Activated T-cell treated with anti-CD3 and anti-CD28 coated beads, Interleukin-2, amount 50 U/mL, for 24 hours (primary cell): ENCODE results near the gene NPAS1.
"Not testable (repeated sequence)": the region's sequence is repeated elsewhere in the genome, so short reads cannot be mapped to it uniquely, and the experiment has no call there.

Experiments
- DNase-seq: peaks from one replicate; pipeline ENCODE4 v3.0.0-alpha.2; 2020
- H3K27ac Mint-ChIP-seq: 2 replicates; pipeline ENCODE4 v1.8.0; 2020; ENCODE audit warnings: mild to moderate bottlenecking, mixed read lengths
- H3K27me3 Mint-ChIP-seq: 2 replicates; pipeline ENCODE4 v1.8.0; 2020; ENCODE audit warnings: mixed read lengths
- H3K36me3 Mint-ChIP-seq: 2 replicates; pipeline ENCODE4 v1.8.0; 2020; ENCODE audit warnings: low read depth, mixed read lengths
- H3K4me1 Mint-ChIP-seq: 2 replicates; pipeline ENCODE4 v1.8.0; 2020; ENCODE audit warnings: low read depth, mixed read lengths
- H3K4me3 Mint-ChIP-seq: 2 replicates; pipeline ENCODE4 v1.8.0; 2020; ENCODE audit warnings: mild to moderate bottlenecking, moderate library complexity, mixed read lengths
- H3K9me3 Mint-ChIP-seq: 2 replicates; pipeline ENCODE4 v1.8.0; 2020; ENCODE audit warnings: mixed read lengths

NPAS1 gene

GRCh38 chr19:47044946-47045866 is 25.6 kb downstream of the NPAS1 start:
- no peak for DNase-seq
- Mint-ChIP-seq H3K9me3 (no peaks in the 10 kb centered on the region), H3K27ac (no peak overlapping the region), H3K36me3 (peaks cover 7% of the 10 kb centered on the region), H3K27me3 (no peaks in the 10 kb centered on the region), H3K4me1 (peaks cover 18% of the 10 kb centered on the region), H3K4me3 (no peak overlapping the region)

DNA sequence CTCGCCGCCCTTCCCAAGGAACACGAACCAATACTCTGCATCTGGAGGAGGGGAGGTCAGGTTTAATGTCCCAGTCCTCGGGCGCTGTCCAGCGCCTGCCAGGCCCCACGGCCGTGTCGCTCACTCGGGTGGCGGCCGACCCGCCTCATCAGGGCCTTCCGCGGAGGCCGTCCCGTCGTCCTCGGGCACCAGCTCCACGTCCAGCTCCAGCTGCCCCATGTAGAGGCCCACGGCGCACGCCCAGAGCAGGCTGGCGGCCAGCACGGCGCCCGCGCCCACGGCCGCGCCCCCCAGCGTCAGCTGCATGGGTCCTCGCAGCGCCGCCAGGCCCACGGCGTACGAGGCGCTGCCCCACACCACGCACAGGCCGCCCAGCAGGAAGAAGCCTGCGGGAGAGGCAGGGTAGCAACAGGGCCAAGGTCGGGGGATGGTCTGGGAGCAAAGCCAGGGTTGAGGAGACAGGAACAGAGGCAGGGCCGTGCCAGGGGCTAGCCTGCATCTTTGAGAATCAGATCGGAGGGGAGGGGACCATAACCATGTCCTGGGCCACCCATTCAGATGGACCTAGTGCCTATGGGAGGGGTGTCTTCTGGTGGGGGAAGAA is 26.3 kb downstream of the NPAS1 start:
- H3K27ac Mint-ChIP-seq: no peak overlapping the region
- H3K9me3 Mint-ChIP-seq: no peaks in the 10 kb centered on the region
- no peak overlapping the region for H3K4me3 Mint-ChIP-seq
- no peaks in the 10 kb centered on the region for H3K27me3 Mint-ChIP-seq
- peaks cover 7% of the 10 kb centered on the region for H3K36me3 Mint-ChIP-seq
- H3K4me1 Mint-ChIP-seq: peaks cover 18% of the 10 kb centered on the region
- DNase-seq: no peak

DNA sequence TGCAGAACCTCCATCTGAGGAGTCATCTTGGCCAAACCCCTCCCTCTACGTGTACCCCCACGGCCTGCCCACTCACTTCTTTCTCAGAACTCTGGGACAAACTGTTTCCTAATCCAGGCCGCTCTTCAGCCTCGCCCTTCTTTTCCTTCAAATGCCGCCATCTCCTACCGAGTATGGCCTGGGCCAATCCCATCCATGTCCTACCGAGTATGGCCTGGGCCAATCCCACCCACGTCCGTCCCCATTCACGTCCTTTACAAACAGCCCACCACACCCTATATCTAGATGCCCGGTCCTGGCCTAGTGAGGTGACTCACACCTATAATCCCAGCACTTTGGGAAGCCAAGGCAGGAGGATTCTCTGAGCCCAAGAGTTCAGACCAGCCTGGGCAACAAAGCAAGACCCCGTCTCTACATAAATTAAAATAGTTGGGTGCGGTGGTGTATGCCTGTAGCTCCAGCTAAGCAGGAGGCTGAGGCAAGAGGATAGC is 27.7 kb downstream of the NPAS1 start:
- no peak for DNase-seq
- H3K27me3 Mint-ChIP-seq: no peaks in the 10 kb centered on the region
- H3K4me3 Mint-ChIP-seq: peak overlapping the region; percentile 89
- peaks cover 7% of the 10 kb centered on the region for H3K36me3 Mint-ChIP-seq
- peaks cover 18% of the 10 kb centered on the region for H3K4me1 Mint-ChIP-seq
- no peaks in the 10 kb centered on the region for H3K9me3 Mint-ChIP-seq
- H3K27ac Mint-ChIP-seq: peak overlapping the region; percentile 94

GRCh38 chr19:47047763-47048405 is 28.2 kb downstream of the NPAS1 start:
- peak overlapping the region; percentile 94 for H3K27ac Mint-ChIP-seq
- H3K36me3 Mint-ChIP-seq: peaks cover 7% of the 10 kb centered on the region
- peak; percentile 77 for DNase-seq
- H3K9me3 Mint-ChIP-seq: no peaks in the 10 kb centered on the region
- H3K4me1 Mint-ChIP-seq: peaks cover 18% of the 10 kb centered on the region
- peak overlapping the region; percentile 89 for H3K4me3 Mint-ChIP-seq
- no peaks in the 10 kb centered on the region for H3K27me3 Mint-ChIP-seq

DNA sequence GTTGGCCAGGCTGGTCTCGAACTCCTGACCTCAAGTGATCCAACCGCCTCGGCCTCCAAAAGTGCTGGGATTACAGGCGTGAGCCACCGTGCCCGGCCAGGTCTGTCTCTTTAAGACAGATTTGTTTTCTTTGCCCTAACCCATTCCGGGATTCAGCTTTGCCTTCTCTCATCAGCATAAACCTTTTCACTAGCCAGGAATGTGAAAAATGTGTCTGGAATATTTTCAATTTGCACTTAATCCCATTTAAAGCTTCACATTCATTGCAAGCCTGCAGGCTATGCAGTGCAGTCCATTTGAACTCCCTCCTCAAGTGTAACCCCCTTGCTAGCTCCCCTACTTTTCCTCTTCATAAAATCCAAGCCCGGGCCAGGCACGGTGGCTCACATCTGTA is 29.7 kb downstream of the NPAS1 start:
- H3K36me3 Mint-ChIP-seq: peaks cover 7% of the 10 kb centered on the region
- H3K9me3 Mint-ChIP-seq: no peaks in the 10 kb centered on the region
- no peaks in the 10 kb centered on the region for H3K27me3 Mint-ChIP-seq
- DNase-seq: no peak
- peak overlapping the region; percentile 89 for H3K4me3 Mint-ChIP-seq
- peaks cover 18% of the 10 kb centered on the region for H3K4me1 Mint-ChIP-seq
- H3K27ac Mint-ChIP-seq: peak overlapping the region; percentile 88

GRCh38 chr19:47050562-47050961 is 30.9 kb downstream of the NPAS1 start:
- H3K4me3 Mint-ChIP-seq, H3K27me3 Mint-ChIP-seq, DNase-seq: not testable (repeated sequence)

GRCh38 chr19:47056411-47056810 is 36.8 kb downstream of the NPAS1 start:
- H3K36me3 Mint-ChIP-seq: no peaks in the 10 kb centered on the region
- no peaks in the 10 kb centered on the region for H3K9me3 Mint-ChIP-seq
- H3K27ac Mint-ChIP-seq: no peak overlapping the region

More at GRCh38 chr19:47050562-47050961, 30.9 kb downstream of the NPAS1 start:
- not testable (repeated sequence) for H3K9me3 Mint-ChIP-seq, H3K27ac Mint-ChIP-seq, H3K36me3 Mint-ChIP-seq
- H3K4me1 Mint-ChIP-seq: peaks cover 18% of the 10 kb centered on the region

DNA sequence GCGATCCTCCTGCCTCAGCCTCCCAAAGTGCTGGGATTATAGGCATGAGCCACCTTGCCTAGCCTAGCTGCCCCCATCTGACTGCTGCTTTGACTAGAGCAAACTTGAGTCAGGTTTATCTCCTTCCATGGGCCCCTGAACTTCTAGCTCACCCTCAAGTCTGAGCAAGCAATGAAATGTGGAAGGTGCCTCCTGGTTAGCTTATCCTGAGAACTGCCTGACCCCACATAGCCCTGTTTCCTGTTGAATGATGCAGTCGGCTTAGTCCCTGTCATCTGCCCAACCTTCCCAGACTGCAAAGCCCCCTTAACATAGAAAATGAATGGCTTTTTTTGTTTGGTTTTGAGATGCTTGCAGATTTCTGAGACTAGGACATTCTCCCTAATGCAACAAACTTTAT is 37.7 kb downstream of the NPAS1 start:
- no peaks in the 10 kb centered on the region for H3K9me3 Mint-ChIP-seq
- H3K27me3 Mint-ChIP-seq: no peaks in the 10 kb centered on the region
- no peaks in the 10 kb centered on the region for H3K36me3 Mint-ChIP-seq
- H3K27ac Mint-ChIP-seq: peak overlapping the region; percentile 18
- no peaks in the 10 kb centered on the region for H3K4me1 Mint-ChIP-seq
- H3K4me3 Mint-ChIP-seq: no peak overlapping the region
- DNase-seq: no peak

More at GRCh38 chr19:47056411-47056810, 36.8 kb downstream of the NPAS1 start:
- DNase-seq: no peak
- H3K27me3 Mint-ChIP-seq: no peaks in the 10 kb centered on the region
- no peaks in the 10 kb centered on the region for H3K4me1 Mint-ChIP-seq
- H3K4me3 Mint-ChIP-seq: no peak overlapping the region

DNA sequence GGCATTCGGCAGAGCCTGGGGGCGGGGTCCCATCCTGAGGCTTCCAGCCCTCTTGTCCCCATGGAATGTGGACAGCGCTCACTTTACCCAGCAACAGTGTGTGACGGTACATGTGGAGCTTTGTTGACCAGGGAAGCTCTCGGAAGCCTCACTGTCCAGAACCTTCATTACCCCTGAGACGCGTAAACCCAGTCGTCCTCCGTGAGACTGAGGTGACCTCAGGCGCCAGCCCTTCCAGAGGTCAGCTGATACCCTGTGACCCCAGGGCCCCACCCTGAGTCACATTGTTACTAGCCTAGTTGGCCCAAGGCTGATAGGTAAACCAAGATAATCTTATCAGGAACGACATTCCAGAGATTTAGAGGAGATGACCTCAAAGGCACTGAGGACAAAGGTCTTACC is 39.0 kb downstream of the NPAS1 start:
- no peaks in the 10 kb centered on the region for H3K9me3 Mint-ChIP-seq
- peaks cover 1% of the 10 kb centered on the region for H3K36me3 Mint-ChIP-seq
- no peak overlapping the region for H3K4me3 Mint-ChIP-seq
- H3K27ac Mint-ChIP-seq: no peak overlapping the region
- DNase-seq: no peak
- H3K4me1 Mint-ChIP-seq: no peaks in the 10 kb centered on the region
- H3K27me3 Mint-ChIP-seq: no peaks in the 10 kb centered on the region

- H3K36me3 Mint-ChIP-seq: peaks cover 44% of the 10 kb centered on the region
- H3K4me1 Mint-ChIP-seq: no peaks in the 10 kb centered on the region
- no peak for DNase-seq
- H3K27ac Mint-ChIP-seq: no peak overlapping the region
- H3K27me3 Mint-ChIP-seq: no peaks in the 10 kb centered on the region
- no peaks in the 10 kb centered on the region for H3K9me3 Mint-ChIP-seq
- H3K4me3 Mint-ChIP-seq: no peak overlapping the region
These were observed 44.2 kb downstream of the NPAS1 start for GRCh38 chr19:47063874-47064273.

GRCh38 chr19:47065242-47065641 is 45.6 kb downstream of the NPAS1 start:
- Mint-ChIP-seq H3K4me1 (no peaks in the 10 kb centered on the region), H3K36me3 (peaks cover 57% of the 10 kb centered on the region), H3K27me3 (no peaks in the 10 kb centered on the region), H3K27ac (no peak overlapping the region), H3K4me3 (no peak overlapping the region), H3K9me3 (no peaks in the 10 kb centered on the region)
- no peak for DNase-seq

DNA sequence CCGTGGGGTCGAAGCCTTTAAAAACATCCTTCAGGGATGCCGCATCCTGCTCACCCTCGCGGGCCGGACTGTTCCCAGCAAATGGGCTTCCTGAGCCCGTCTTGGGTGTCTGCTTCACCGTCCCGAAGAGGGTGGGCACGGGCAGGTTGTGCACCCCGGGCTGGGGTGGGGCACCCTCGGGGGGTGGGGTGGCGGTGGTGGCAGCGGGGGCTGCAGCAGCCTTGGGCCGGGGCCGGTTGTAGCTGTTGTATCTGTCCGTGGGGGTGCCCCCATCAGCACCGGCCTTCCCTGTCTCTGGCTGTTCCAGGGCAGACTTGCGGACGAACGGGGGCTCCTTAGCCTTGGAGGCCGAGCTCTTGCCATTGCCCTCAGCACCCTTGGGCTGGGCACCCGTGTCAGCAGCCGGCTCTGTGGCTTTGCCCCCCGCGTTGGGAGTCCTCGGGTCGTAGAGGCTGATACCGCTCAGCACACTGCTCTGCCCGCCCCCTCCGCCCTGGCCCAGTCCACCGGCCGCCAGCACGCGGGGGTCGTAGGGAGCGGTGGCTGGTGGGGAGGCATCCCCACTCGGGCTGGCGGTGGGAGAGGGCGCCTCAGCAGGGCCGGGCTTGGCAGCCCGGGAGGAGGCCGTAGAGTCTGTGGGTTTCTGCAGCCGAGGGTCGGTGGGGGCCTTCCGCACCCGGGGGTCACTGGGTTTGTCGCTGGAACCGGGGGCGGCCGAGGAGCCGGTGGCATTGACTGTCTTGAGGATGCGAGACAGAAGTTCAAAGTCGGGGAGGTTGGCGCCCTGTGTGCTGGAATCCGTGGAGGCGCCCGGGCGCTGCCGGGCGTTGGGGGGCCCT is 47.0 kb downstream of the NPAS1 start:
- no peaks in the 10 kb centered on the region for H3K4me1 Mint-ChIP-seq
- H3K36me3 Mint-ChIP-seq: peaks cover 71% of the 10 kb centered on the region
- H3K27me3 Mint-ChIP-seq: no peaks in the 10 kb centered on the region
- DNase-seq: no peak
- H3K9me3 Mint-ChIP-seq: no peaks in the 10 kb centered on the region
- H3K27ac Mint-ChIP-seq: no peak overlapping the region
- H3K4me3 Mint-ChIP-seq: no peak overlapping the region

- Mint-ChIP-seq H3K36me3 (peaks cover 77% of the 10 kb centered on the region), H3K9me3 (no peaks in the 10 kb centered on the region), H3K4me3 (no peak overlapping the region), H3K27me3 (no peaks in the 10 kb centered on the region), H3K4me1 (no peaks in the 10 kb centered on the region), H3K27ac (no peak overlapping the region)
- DNase-seq: no peak
These were observed 47.7 kb downstream of the NPAS1 start for GRCh38 chr19:47067215-47067847.

- DNase-seq: no peak
- Mint-ChIP-seq H3K36me3 (peaks cover 86% of the 10 kb centered on the region), H3K4me1 (no peaks in the 10 kb centered on the region), H3K27ac (no peak overlapping the region), H3K9me3 (no peaks in the 10 kb centered on the region), H3K27me3 (no peaks in the 10 kb centered on the region), H3K4me3 (no peak overlapping the region)
These were observed 48.6 kb downstream of the NPAS1 start for GRCh38 chr19:47068246-47068645.
